ENCODE measurements around the gene PARP6. TPM values are rescaled to one million over a fixed set of nuclear protein-coding genes. Genes with fewer than 3 reads are reported as not detected.

Gene PARP6
- total RNA-seq, 2 donors from 2014 or later, result 87.3 to 92.1 TPM

- Histone ChIP-seq H3K4me1 (ENCODE audit: control insufficient read depth, insufficient read depth, low read length) (no peaks in the 10 kb centered on the region), H3K27me3 (ENCODE audit: control insufficient read depth, insufficient read depth, low read length, poor library complexity, severe bottlenecking) (peaks cover 8% of the 10 kb centered on the region), H3K9me3 (ENCODE audit: control insufficient read depth, low read length) (no peaks in the 10 kb centered on the region), H3K27ac (ENCODE audit: low read depth, low read length) (no peak overlapping the region), H3K36me3 (ENCODE audit: control insufficient read depth, insufficient read depth, low read length) (peaks cover 82% of the 10 kb centered on the region), H3K9ac (ENCODE audit: extremely low read depth, low read length, poor library complexity, severe bottlenecking) (no peak overlapping the region), H3K4me3 (ENCODE audit: low read length) (no peak overlapping the region)
- no peak overlapping the region for H3K27ac Mint-ChIP-seq
- peaks cover 7% of the 10 kb centered on the region for H3K27me3 Mint-ChIP-seq (ENCODE audit: insufficient read depth)
- WGBS, 2 experiments (ENCODE audit: insufficient coverage in 1 of 2, insufficient read length in 1 of 2), result 87 to 90% methylated on average over 3 of the region's 3 CpGs
- peaks cover 77% of the 10 kb centered on the region for H3K36me3 Mint-ChIP-seq (ENCODE audit: low read depth)
- DNase-seq, result peak; percentile 29
- peaks cover 4% of the 10 kb centered on the region for H3K4me1 Mint-ChIP-seq
- no peak overlapping the region for H3K4me3 Mint-ChIP-seq
- TF ChIP-seq, protein P1, sequence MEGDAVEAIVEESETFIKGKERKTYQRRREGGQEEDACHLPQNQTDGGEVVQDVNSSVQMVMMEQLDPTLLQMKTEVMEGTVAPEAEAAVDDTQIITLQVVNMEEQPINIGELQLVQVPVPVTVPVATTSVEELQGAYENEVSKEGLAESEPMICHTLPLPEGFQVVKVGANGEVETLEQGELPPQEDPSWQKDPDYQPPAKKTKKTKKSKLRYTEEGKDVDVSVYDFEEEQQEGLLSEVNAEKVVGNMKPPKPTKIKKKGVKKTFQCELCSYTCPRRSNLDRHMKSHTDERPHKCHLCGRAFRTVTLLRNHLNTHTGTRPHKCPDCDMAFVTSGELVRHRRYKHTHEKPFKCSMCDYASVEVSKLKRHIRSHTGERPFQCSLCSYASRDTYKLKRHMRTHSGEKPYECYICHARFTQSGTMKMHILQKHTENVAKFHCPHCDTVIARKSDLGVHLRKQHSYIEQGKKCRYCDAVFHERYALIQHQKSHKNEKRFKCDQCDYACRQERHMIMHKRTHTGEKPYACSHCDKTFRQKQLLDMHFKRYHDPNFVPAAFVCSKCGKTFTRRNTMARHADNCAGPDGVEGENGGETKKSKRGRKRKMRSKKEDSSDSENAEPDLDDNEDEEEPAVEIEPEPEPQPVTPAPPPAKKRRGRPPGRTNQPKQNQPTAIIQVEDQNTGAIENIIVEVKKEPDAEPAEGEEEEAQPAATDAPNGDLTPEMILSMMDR (conservative IDR thresholded peaks at IDR 0.05), result no peak
- H3K9me3 Mint-ChIP-seq, result no peaks in the 10 kb centered on the region
Observed at GRCh38 chr15:72201391-72201921, 70.9 kb downstream of the PARP6 start.

DNA sequence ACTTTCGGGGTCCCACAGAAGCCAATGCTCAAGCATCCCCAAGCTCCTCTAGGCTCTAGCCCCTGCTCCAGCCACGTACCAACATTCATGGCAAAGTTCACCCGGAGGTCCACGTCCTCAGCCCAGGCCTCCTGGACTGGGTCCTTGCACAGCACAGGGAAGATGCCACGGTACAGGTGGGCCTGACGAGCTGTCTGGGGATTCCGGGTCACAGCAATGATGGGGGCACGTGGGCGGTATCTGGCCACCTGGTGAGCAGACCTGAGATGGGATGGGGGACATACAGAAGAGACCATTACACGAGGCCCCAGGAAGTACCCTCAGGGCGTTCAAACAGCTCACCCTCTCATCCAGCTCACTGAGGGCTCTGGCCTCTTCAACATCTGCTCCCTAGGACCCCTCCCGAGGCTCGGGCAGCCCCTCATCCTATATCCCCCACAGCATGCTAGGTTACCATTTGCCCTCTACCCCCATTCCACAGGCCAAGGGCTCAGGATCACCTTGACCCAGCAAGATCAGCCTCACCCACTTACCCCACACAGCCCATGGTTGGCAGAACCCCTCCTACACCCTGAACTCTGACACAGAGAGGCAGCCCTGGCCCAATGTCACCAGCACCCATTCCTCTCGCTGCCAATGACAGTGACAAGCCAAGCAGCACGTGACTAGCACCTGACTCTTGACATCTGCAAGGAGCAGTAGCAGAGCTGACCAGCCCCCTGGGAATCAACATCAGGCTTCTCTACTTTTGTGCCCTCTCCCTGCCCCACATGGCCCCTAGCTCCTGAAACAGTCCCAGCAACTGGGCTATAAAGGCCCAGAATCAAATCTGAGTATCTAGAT is 71.7 kb downstream of the PARP6 start:
- peaks cover 68% of the 10 kb centered on the region for H3K36me3 Mint-ChIP-seq (ENCODE audit: low read depth)
- Histone ChIP-seq H3K4me3 (ENCODE audit: low read length) (no peak overlapping the region), H3K36me3 (ENCODE audit: control insufficient read depth, insufficient read depth, low read length) (peaks cover 73% of the 10 kb centered on the region), H3K9ac (ENCODE audit: extremely low read depth, low read length, poor library complexity, severe bottlenecking) (no peak overlapping the region), H3K27ac (ENCODE audit: low read depth, low read length) (no peak overlapping the region), H3K4me1 (ENCODE audit: control insufficient read depth, insufficient read depth, low read length) (no peaks in the 10 kb centered on the region), H3K9me3 (ENCODE audit: control insufficient read depth, low read length) (no peaks in the 10 kb centered on the region), H3K27me3 (ENCODE audit: control insufficient read depth, insufficient read depth, low read length, poor library complexity, severe bottlenecking) (peaks cover 9% of the 10 kb centered on the region)
- H3K27me3 Mint-ChIP-seq (ENCODE audit: insufficient read depth), result peaks cover 15% of the 10 kb centered on the region
- DNase-seq, result peak; percentile 47
- H3K4me1 Mint-ChIP-seq, result peaks cover 4% of the 10 kb centered on the region
- H3K9me3 Mint-ChIP-seq, result no peaks in the 10 kb centered on the region
- no peak overlapping the region for H3K27ac Mint-ChIP-seq
- no peak overlapping the region for H3K4me3 Mint-ChIP-seq
- TF ChIP-seq, protein P1 (conservative IDR thresholded peaks at IDR 0.05), result no peak
- 89 to 96% methylated on average over 7 to 15 of the region's 15 CpGs for WGBS, 2 experiments (ENCODE audit: insufficient coverage in 1 of 2, insufficient read length in 1 of 2)

DNA sequence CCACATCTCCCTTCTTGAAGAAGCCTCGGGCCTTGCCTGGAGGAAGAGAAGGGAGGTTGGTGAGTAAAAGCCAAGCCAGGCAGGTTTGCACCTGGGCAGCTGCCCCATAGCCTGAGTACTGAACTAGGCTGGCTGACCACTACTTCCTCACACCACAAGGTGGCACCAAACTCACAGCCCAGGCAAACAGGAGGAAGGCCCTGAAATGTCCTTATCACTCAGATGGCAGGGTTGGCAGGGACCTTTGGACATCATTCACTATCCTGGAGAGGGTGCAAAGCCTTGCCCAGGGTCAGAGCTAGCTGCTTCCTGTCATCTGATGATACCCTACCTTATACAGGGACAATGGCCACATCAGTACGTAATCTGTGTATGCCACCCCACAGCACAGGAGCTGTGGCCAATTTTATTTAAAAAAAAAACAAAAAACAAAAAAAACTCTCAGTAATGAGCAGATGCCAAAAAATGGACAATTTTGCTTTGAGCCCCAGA is 72.6 kb downstream of the PARP6 start:
- Mint-ChIP-seq H3K27me3 (ENCODE audit: insufficient read depth) (peaks cover 16% of the 10 kb centered on the region), H3K4me1 (peaks cover 4% of the 10 kb centered on the region), H3K27ac (peak overlapping the region; percentile 52), H3K4me3 (no peak overlapping the region), H3K36me3 (ENCODE audit: low read depth) (peaks cover 60% of the 10 kb centered on the region), H3K9me3 (no peaks in the 10 kb centered on the region)
- peak; percentile 94 for DNase-seq
- TF ChIP-seq, protein P1 (conservative IDR thresholded peaks at IDR 0.05), result peak; percentile 92
- peaks cover 65% of the 10 kb centered on the region for H3K36me3 ChIP-seq (ENCODE audit: control insufficient read depth, insufficient read depth, low read length)
- H3K4me1 ChIP-seq (ENCODE audit: control insufficient read depth, insufficient read depth, low read length), result no peaks in the 10 kb centered on the region
- H3K27ac ChIP-seq (ENCODE audit: low read depth, low read length), result no peak overlapping the region
- H3K4me3 ChIP-seq (ENCODE audit: low read length), result no peak overlapping the region
- H3K27me3 ChIP-seq (ENCODE audit: control insufficient read depth, insufficient read depth, low read length, poor library complexity, severe bottlenecking), result peaks cover 9% of the 10 kb centered on the region
- H3K9me3 ChIP-seq (ENCODE audit: control insufficient read depth, low read length), result no peaks in the 10 kb centered on the region
- no peak overlapping the region for H3K9ac ChIP-seq (ENCODE audit: extremely low read depth, low read length, poor library complexity, severe bottlenecking)
- 83% methylated on average over 2 of the region's 2 CpGs; no CpG with 5 or more reads in 1 of the 2 experiments for WGBS, 2 experiments (ENCODE audit: insufficient coverage in 1 of 2, insufficient read length in 1 of 2)

All from endodermal cell (in vitro differentiated cells).